Astrocyte (in vitro differentiated cells and primary cell): ENCODE measurements around the gene PDZD2. TPM values are rescaled to one million over a fixed set of nuclear protein-coding genes. Genes with fewer than 3 reads are reported as not detected.

Experiments used
- DNase-seq: peaks from one replicate; pipeline ENCODE4 v3.0.0-alpha.2; 2010; ENCODE audit warnings: low read depth
- FAIRE-seq: peaks from 2 replicates; lab custom pipeline; 2011; peaks lifted over from hg19 to GRCh38; lab: Jason Lieb, UNC
- H2AFZ ChIP-seq: 2 replicates; pipeline ENCODE4 v1.6.0; 2012; ENCODE audit warnings: low read depth, low read length, inconsistent platforms
- H3K27ac ChIP-seq: 2 replicates; pipeline ENCODE4 v1.5.1; 2011; ENCODE audit warnings: low read depth, low read length, inconsistent platforms
- H3K27me3 ChIP-seq: 2 replicates; pipeline ENCODE4 v1.6.0; 2011; ENCODE audit warnings: low read length, inconsistent platforms; ENCODE audit not compliant: insufficient read depth
- H3K36me3 ChIP-seq: 2 replicates; pipeline ENCODE4 v1.5.1; 2011; ENCODE audit warnings: low read length, inconsistent platforms; ENCODE audit not compliant: insufficient read depth
- H3K4me1 ChIP-seq: 2 replicates; pipeline ENCODE4 v1.5.1; 2011; ENCODE audit warnings: low read length, inconsistent platforms; ENCODE audit not compliant: insufficient read depth
- H3K4me2 ChIP-seq: 2 replicates; pipeline ENCODE4 v1.6.0; 2012; ENCODE audit warnings: low read length, inconsistent platforms
- H3K4me3 ChIP-seq: 2 replicates; pipeline ENCODE4 v1.5.1; 2011; ENCODE audit warnings: low read depth, mild to moderate bottlenecking, low read length, inconsistent platforms; ENCODE audit not compliant: insufficient read depth
- H3K79me2 ChIP-seq: 2 replicates; pipeline ENCODE4 v1.6.0; 2012; ENCODE audit warnings: mild to moderate bottlenecking, low read length, inconsistent platforms; ENCODE audit not compliant: insufficient read depth
- H3K9ac ChIP-seq: 2 replicates; pipeline ENCODE4 v1.6.0; 2012; ENCODE audit warnings: mild to moderate bottlenecking, low read length, inconsistent platforms
- H3K9me3 ChIP-seq: 2 replicates; pipeline ENCODE4 v1.5.1; 2012; ENCODE audit warnings: low read depth, mild to moderate bottlenecking, low read length, inconsistent platforms; ENCODE audit not compliant: insufficient read depth
- H4K20me1 ChIP-seq: 2 replicates; pipeline ENCODE4 v1.6.0; 2012; ENCODE audit warnings: low read length, inconsistent platforms; ENCODE audit not compliant: insufficient read depth
- H3K27ac Mint-ChIP-seq: one replicate; pipeline ENCODE4 v1.8.0; 2021; ENCODE audit warnings: mild to moderate bottlenecking, mixed read lengths; ENCODE audit not compliant: unreplicated experiment
- H3K27me3 Mint-ChIP-seq: one replicate; pipeline ENCODE4 v1.8.0; 2021; ENCODE audit warnings: low read depth, mixed read lengths; ENCODE audit not compliant: unreplicated experiment
- H3K36me3 Mint-ChIP-seq: one replicate; pipeline ENCODE4 v1.8.0; 2021; ENCODE audit warnings: low read depth, mixed read lengths; ENCODE audit not compliant: unreplicated experiment
- H3K4me1 Mint-ChIP-seq: one replicate; pipeline ENCODE4 v1.8.0; 2021; ENCODE audit warnings: low read depth, mixed read lengths; ENCODE audit not compliant: unreplicated experiment
- H3K4me3 Mint-ChIP-seq: one replicate; pipeline ENCODE4 v1.8.0; 2021; ENCODE audit warnings: mild to moderate bottlenecking, moderate library complexity, mixed read lengths; ENCODE audit not compliant: unreplicated experiment
- H3K9me3 Mint-ChIP-seq: one replicate; pipeline ENCODE4 v1.8.0; 2021; ENCODE audit warnings: mild to moderate bottlenecking, mixed read lengths; ENCODE audit not compliant: unreplicated experiment
- CTCF ChIP-seq: IDR thresholded peaks from 2 replicates; pipeline ENCODE4 v1.5.1; 2011; ENCODE audit warnings: low read depth, mild to moderate bottlenecking, inconsistent platforms, low read length, moderate library complexity; ENCODE audit not compliant: insufficient read depth
- EZH2 ChIP-seq: IDR thresholded peaks from 2 replicates; pipeline ENCODE4 v1.6.1; 2012; ENCODE audit warnings: mild to moderate bottlenecking, low read length, inconsistent platforms; ENCODE audit not compliant: insufficient read depth
- total RNA-seq: library from RNA; stranded (reverse); gene quantifications from 2 replicates; pipeline ENCODE4 v1.2.1, GENCODE V29; 2021

PDZD2 gene
- total RNA-seq, 1 donor from 2014 or later: 10.3 TPM

- H3K27me3 Mint-ChIP-seq: peaks cover 6% of the 10 kb centered on the region
- no peak overlapping the region for H3K4me3 Mint-ChIP-seq
- no peaks in the 10 kb centered on the region for H3K36me3 Mint-ChIP-seq
- Histone ChIP-seq H3K4me3 (no peak overlapping the region), H2AFZ (no peak overlapping the region), H3K36me3 (no peaks in the 10 kb centered on the region), H3K4me1 (peaks cover 7% of the 10 kb centered on the region), H3K27me3 (peaks cover 4% of the 10 kb centered on the region), H3K79me2 (no peaks in the 10 kb centered on the region), H3K4me2 (peak overlapping the region; percentile 13), H4K20me1 (no peaks in the 10 kb centered on the region), H3K9me3 (no peaks in the 10 kb centered on the region), H3K9ac (no peak overlapping the region), H3K27ac (no peak overlapping the region)
- peaks cover 7% of the 10 kb centered on the region for H3K4me1 Mint-ChIP-seq
- H3K9me3 Mint-ChIP-seq: no peaks in the 10 kb centered on the region
- FAIRE-seq (peak; percentile 79), DNase-seq (peak; percentile 91)
- TF ChIP-seq CTCF: no peak
- TF ChIP-seq EZH2: no peak
- peak overlapping the region; percentile 80 for H3K27ac Mint-ChIP-seq
These were observed 172.3 kb downstream of the PDZD2 start for GRCh38 chr5:31811210-31811609.

GRCh38 chr5:31815376-31815775 lies 176.4 kb downstream of the PDZD2 start:
- Histone ChIP-seq H3K4me1 (peaks cover 7% of the 10 kb centered on the region), H3K9me3 (no peaks in the 10 kb centered on the region), H3K27me3 (no peaks in the 10 kb centered on the region), H3K4me3 (no peak overlapping the region), H2AFZ (no peak overlapping the region), H3K4me2 (no peak overlapping the region), H3K27ac (no peak overlapping the region), H3K79me2 (no peaks in the 10 kb centered on the region), H3K36me3 (no peaks in the 10 kb centered on the region), H3K9ac (no peak overlapping the region), H4K20me1 (no peaks in the 10 kb centered on the region)
- no peaks in the 10 kb centered on the region for H3K36me3 Mint-ChIP-seq
- H3K27ac Mint-ChIP-seq: no peak overlapping the region
- H3K27me3 Mint-ChIP-seq: no peaks in the 10 kb centered on the region
- DNase-seq (no peak), FAIRE-seq (no peak)
- peaks cover 7% of the 10 kb centered on the region for H3K4me1 Mint-ChIP-seq
- peaks cover 6% of the 10 kb centered on the region for H3K9me3 Mint-ChIP-seq
- H3K4me3 Mint-ChIP-seq: no peak overlapping the region
- no peak for TF ChIP-seq CTCF
- no peak for TF ChIP-seq EZH2

DNA sequence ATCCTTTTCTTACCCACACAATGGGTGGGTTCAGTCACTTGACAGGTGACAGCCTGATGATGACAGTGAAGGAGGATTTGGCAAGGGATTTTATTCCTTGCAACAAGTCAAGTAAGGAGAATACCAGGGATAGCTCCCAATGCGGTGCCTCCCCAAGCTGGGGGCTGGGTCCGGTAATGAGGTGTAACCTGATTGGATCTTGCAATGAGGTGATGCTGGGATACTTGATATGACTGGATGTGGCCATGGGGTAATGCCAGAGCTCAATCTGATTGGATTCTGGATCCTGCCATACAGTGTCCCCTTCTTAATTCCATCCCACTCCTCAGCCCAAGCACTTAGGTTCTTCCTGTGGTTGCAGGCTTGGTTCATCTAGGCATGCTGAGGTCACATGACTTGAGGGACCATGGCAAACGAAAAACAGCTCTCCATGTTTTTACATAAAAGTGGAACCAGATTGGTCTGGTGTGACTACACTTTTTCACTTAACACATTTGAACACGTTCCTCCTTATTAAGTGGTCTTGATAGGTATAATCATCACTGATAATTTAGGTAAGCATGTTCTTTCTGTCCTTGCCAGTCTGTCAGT lies 181.1 kb downstream of the PDZD2 start:
- Histone ChIP-seq H3K4me3 (no peak overlapping the region), H3K36me3 (no peaks in the 10 kb centered on the region), H3K4me2 (no peak overlapping the region), H2AFZ (no peak overlapping the region), H3K9me3 (no peaks in the 10 kb centered on the region), H3K27ac (no peak overlapping the region), H3K9ac (no peak overlapping the region), H4K20me1 (no peaks in the 10 kb centered on the region), H3K79me2 (no peaks in the 10 kb centered on the region), H3K4me1 (no peaks in the 10 kb centered on the region), H3K27me3 (peaks cover 4% of the 10 kb centered on the region)
- DNase-seq (no peak), FAIRE-seq (peak; percentile 43)
- Mint-ChIP-seq H3K36me3 (no peaks in the 10 kb centered on the region), H3K4me3 (no peak overlapping the region), H3K27me3 (peaks cover 2% of the 10 kb centered on the region), H3K9me3 (peaks cover 6% of the 10 kb centered on the region), H3K27ac (no peak overlapping the region), H3K4me1 (peaks cover 3% of the 10 kb centered on the region)
- TF ChIP-seq EZH2 (no peak), CTCF (no peak)
